Endothelial cell of umbilical vein (primary cell): Measurements from ENCODE around the gene ACIN1.

Experiments used
- EZH2 ChIP-seq: IDR thresholded peaks from 2 replicates; pipeline ENCODE4 v1.6.1; 2012; ENCODE audit warnings: borderline replicate concordance, low read depth, mild to moderate bottlenecking, moderate library complexity, low read length, inconsistent platforms; ENCODE audit not compliant: severe bottlenecking
- FOS ChIP-seq: IDR thresholded peaks from 2 replicates; pipeline ENCODE4 v1.6.1; 2011; ENCODE audit warnings: mild to moderate bottlenecking, low read length, moderate library complexity, borderline replicate concordance; ENCODE audit not compliant: insufficient read depth
- JUN ChIP-seq: IDR thresholded peaks from 2 replicates; pipeline ENCODE4 v1.6.1; 2011; ENCODE audit warnings: borderline replicate concordance, low read depth; ENCODE audit not compliant: insufficient read length, insufficient read depth
- MYC ChIP-seq: IDR thresholded peaks from one replicate; pipeline ENCODE4 v1.6.1; 2011; ENCODE audit warnings: mild to moderate bottlenecking, low read depth, low read length
- POLR2A ChIP-seq: IDR thresholded peaks from 2 replicates; pipeline ENCODE4 v1.6.1; 2012; ENCODE audit warnings: low read depth, mild to moderate bottlenecking, control low read depth, low read length
- POLR2AphosphoS5 ChIP-seq: IDR thresholded peaks from 2 replicates; pipeline ENCODE4 v1.6.1; 2012; ENCODE audit warnings: low read depth, mild to moderate bottlenecking, control low read depth, low read length, moderate library complexity; ENCODE audit not compliant: insufficient read depth
- TF ChIP-seq, protein P1 (sequence below), 2 donors: IDR thresholded peaks; 1 replicate in 1 of 2; 2 replicates in 1 of 2; pipeline ENCODE4 v1.5.1; 2011; ENCODE audit warnings: low read length in 2 of 2, mild to moderate bottlenecking in 2 of 2, moderate library complexity in 2 of 2, control low read depth in 1 of 2, inconsistent platforms in 1 of 2, low read depth in 1 of 2; ENCODE audit not compliant: insufficient read depth in 1 of 2; ENCODE audit errors: extremely low read depth in 1 of 2
- TF ChIP-seq, protein P2 (sequence below): IDR thresholded peaks from 2 replicates; pipeline ENCODE4 v1.6.1; 2011; ENCODE audit not compliant: insufficient read depth, insufficient read length

DNA sequence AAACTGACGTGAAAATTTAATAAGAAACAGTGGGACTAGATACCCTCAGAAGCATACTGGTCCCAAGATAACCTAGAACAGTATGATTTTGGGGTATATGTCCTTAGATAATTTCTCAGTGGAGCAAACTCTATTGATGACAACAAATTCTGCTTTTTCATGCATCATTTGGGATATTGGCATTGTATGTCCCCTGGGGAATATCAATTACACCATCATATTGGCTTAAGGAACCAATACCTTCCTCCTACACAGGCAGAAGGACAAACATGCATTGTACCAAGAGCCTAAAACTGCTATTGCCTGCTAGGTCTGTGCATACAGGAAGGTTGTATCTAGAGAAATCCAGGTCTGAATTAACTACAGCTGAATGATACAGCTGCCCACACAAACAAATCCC is 20.0 kb downstream of the ACIN1 start:
- TF ChIP-seq, protein P1, sequence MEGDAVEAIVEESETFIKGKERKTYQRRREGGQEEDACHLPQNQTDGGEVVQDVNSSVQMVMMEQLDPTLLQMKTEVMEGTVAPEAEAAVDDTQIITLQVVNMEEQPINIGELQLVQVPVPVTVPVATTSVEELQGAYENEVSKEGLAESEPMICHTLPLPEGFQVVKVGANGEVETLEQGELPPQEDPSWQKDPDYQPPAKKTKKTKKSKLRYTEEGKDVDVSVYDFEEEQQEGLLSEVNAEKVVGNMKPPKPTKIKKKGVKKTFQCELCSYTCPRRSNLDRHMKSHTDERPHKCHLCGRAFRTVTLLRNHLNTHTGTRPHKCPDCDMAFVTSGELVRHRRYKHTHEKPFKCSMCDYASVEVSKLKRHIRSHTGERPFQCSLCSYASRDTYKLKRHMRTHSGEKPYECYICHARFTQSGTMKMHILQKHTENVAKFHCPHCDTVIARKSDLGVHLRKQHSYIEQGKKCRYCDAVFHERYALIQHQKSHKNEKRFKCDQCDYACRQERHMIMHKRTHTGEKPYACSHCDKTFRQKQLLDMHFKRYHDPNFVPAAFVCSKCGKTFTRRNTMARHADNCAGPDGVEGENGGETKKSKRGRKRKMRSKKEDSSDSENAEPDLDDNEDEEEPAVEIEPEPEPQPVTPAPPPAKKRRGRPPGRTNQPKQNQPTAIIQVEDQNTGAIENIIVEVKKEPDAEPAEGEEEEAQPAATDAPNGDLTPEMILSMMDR (IDR thresholded peaks at IDR 0.05; ENCODE audit: extremely low read depth in 1 of 2, insufficient read depth in 1 of 2, low read depth in 1 of 2, low read length in 2 of 2): no peak
- TF ChIP-seq, protein P2, sequence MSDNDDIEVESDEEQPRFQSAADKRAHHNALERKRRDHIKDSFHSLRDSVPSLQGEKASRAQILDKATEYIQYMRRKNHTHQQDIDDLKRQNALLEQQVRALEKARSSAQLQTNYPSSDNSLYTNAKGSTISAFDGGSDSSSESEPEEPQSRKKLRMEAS: no peak
- no peak for TF ChIP-seq EZH2
- TF ChIP-seq POLR2A: no peak
- no peak for TF ChIP-seq POLR2AphosphoS5
- TF ChIP-seq JUN: no peak
- TF ChIP-seq FOS: no peak
- no peak for TF ChIP-seq MYC
